GM20000 (cell line): ENCODE results near the gene GSG1L.

Experiments used
- DNase-seq: peaks from one replicate; pipeline ENCODE4 v3.0.0; 2012; ENCODE audit warnings: low spot score
- TF ChIP-seq, protein P1 (sequence below): IDR thresholded peaks from 2 replicates; pipeline ENCODE4 v1.5.1; 2012; ENCODE audit warnings: mild to moderate bottlenecking, control low read depth; ENCODE audit errors: extremely low read depth, missing control alignments

GSG1L gene

GRCh38 chr16:27790546-27791403 is 272.7 kb downstream of the GSG1L start:
- DNase-seq, result no peak
- TF ChIP-seq, protein P1, sequence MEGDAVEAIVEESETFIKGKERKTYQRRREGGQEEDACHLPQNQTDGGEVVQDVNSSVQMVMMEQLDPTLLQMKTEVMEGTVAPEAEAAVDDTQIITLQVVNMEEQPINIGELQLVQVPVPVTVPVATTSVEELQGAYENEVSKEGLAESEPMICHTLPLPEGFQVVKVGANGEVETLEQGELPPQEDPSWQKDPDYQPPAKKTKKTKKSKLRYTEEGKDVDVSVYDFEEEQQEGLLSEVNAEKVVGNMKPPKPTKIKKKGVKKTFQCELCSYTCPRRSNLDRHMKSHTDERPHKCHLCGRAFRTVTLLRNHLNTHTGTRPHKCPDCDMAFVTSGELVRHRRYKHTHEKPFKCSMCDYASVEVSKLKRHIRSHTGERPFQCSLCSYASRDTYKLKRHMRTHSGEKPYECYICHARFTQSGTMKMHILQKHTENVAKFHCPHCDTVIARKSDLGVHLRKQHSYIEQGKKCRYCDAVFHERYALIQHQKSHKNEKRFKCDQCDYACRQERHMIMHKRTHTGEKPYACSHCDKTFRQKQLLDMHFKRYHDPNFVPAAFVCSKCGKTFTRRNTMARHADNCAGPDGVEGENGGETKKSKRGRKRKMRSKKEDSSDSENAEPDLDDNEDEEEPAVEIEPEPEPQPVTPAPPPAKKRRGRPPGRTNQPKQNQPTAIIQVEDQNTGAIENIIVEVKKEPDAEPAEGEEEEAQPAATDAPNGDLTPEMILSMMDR, result no peak

DNA sequence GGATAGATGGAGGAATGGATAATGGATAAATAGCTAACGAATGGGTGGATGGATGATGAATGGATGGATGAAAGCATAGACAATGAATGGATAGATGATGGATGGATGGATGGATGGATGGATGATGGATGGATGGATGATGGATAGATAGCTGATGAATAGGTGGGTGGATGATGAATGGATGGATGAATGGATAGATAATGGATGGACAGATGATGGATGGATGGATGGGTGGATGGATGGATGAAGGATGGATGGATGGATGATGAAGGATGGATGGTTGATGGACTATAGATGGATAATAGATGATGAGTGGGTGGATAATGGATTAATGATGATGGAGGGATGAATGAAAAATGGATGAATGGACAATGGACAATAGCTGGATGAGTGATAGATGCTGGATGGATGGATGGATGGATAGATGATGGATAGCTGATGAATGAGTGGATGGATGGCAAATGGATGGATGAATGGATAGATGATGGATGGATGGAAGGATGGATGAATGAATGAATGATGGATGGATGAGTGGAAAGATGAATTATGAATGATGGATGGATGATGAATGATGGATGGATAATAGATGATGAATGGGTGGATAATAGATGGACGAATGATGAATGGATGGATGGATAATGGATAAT is 273.8 kb downstream of the GSG1L start:
- TF ChIP-seq, protein P1, result no peak
- no peak for DNase-seq

- TF ChIP-seq, protein P1, result no peak
- no peak for DNase-seq
Observed at GRCh38 chr16:27789150-27789549, 274.4 kb downstream of the GSG1L start.

DNA sequence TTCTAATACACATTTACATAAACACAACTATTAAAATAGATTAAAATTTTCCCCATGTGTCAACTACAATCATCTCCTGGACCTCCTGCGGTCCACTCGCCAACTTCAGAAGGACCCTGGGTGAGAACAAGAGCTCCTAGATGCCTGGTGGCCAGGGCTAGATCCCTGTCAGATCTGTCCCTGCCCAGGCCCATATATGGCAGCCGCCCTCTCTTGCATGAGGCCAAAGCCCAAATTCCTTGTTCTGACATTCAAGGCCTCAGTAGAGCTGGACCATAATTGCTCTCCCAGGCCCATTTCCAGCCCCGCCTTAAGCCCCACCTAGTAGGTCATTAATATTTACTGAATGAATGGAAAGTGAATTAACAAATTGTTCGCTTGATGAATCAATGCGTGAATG is 275.8 kb downstream of the GSG1L start:
- TF ChIP-seq, protein P1, result no peak
- no peak for DNase-seq

- DNase-seq, result no peak
- TF ChIP-seq, protein P1, result no peak
Observed at GRCh38 chr16:27786923-27787625, 276.4 kb downstream of the GSG1L start.

DNA sequence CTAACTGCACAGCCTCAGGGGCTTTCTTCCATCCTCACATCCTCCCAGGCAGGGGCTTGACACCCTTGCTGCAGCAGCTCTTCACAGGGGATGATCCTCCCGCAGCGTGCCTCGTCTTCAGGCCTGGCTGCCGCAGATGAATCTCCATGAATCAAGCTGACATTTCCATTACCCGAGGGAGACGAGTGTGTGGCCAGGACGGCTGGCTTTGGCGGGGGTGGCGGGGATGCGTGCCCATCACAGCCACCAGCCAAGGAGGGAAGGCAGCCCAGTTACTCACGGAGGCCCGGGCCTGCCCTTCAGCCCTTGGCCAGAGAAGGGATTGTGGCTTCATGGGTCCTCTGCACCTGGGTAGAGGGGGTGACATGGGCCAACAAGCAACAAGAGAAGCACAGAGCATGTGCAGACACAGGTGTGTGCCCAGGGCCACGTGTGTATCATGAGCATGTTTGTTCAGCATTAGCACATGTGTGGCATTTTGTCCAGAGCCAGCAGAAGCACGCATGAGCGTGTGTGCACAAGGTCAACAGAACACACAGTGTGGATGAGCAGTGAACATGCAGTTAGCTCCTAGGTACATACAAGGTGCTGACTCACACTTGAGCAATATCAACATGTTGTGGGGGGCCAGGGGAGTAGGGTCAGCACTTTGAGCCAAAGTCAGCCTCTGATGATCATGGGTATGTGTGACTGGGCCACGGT is 277.1 kb downstream of the GSG1L start:
- TF ChIP-seq, protein P1, result no peak

More for the DNA sequence above, 277.1 kb downstream of the GSG1L start:
- no peak for DNase-seq
